Stomach (tissue), 9 donors: Measurements from ENCODE around the gene USP40. TPM values are rescaled to one million over a fixed set of nuclear protein-coding genes. Genes with fewer than 3 reads are reported as not detected.

Experiments
- DNase-seq, 2 donors: peaks; one replicate each; pipeline versions ENCODE4 v3.0.0 to v3.0.0-alpha.2; 2013 to 2019
- H3K27ac ChIP-seq, 5 donors: fragments of 200-600 bp in 4 of 5; sonication (generic) in 4 of 5; one replicate each; pipeline ENCODE4 v1.5.1; 2013 to 2019; ENCODE audit warnings: mild to moderate bottlenecking in 1 of 5, moderate library complexity in 1 of 5
- H3K27me3 ChIP-seq, 3 donors: fragments of 200-600 bp; sonication (generic); one replicate each; pipeline ENCODE4 v1.5.1; 2017 to 2019; ENCODE audit warnings: mixed run types in 1 of 3
- H3K36me3 ChIP-seq, 4 donors: fragments of 200-600 bp; sonication (generic); 1 replicate in 3 of 4; 2 replicates in 1 of 4; pipeline ENCODE4 v1.5.1; 2016 to 2019
- H3K4me1 ChIP-seq, 4 donors: fragments of 200-600 bp; sonication (generic); one replicate each; pipeline ENCODE4 v1.5.1; 2016 to 2019
- H3K4me3 ChIP-seq, 4 donors: fragments of 200-600 bp; sonication (generic) in 3 of 4; one replicate each; pipeline ENCODE4 v1.5.1; 2016 to 2019; ENCODE audit warnings: mild to moderate bottlenecking in 1 of 4
- H3K9me3 ChIP-seq, 4 donors: fragments of 200-600 bp; sonication (generic); one replicate each; pipeline ENCODE4 v1.5.1; 2016 to 2019
- CTCF ChIP-seq, 7 experiments: fragments of 450-650 bp in 4 of 7; fragments of 200-600 bp in 3 of 7; sonication (generic) in 3 of 7; IDR thresholded peaks; one replicate each; pipeline ENCODE4 v1.5.1; 2016 to 2019; ENCODE audit warnings: antibody characterized with exemption in 7 of 7, control low read depth in 2 of 7, mild to moderate bottlenecking in 1 of 7
- EP300 ChIP-seq: sonication (generic); formaldehyde crosslinking; IDR thresholded peaks from one replicate; pipeline ENCODE4 v1.6.1; 2017; ENCODE audit warnings: antibody characterized with exemption
- POLR2A ChIP-seq, 4 donors: fragments of 450-650 bp; IDR thresholded peaks; one replicate each; pipeline ENCODE4 v1.6.1; 2016; ENCODE audit warnings: antibody characterized with exemption in 4 of 4, control low read depth in 2 of 4, mild to moderate bottlenecking in 1 of 4, moderate library complexity in 1 of 4
- POLR2AphosphoS5 ChIP-seq, 3 donors: sonication (generic); formaldehyde crosslinking; IDR thresholded peaks; one replicate each; pipeline ENCODE4 v1.6.1; 2016; ENCODE audit warnings: antibody characterized with exemption in 3 of 3
- WGBS, 5 donors: extraction: QIAGEN DNeasy Blood & Tissue Kit in 3 of 5; methylation state at CpG; one replicate each; pipeline versions ENCODE4 v1.1.5 to v1.1.7; 2013 to 2018; 5-methylcytosine and 5-hydroxymethylcytosine counted together
- intact Hi-C: fragments of 100-400 bp; cut with DNase I; formaldehyde crosslinking; loops from one replicate; pipeline ENCODE4 v1.15.1; 2023; ENCODE audit warnings: low total_unique reads
- polyA plus RNA-seq, 3 donors: library from polyadenylated mRNA; stranded (reverse); fragments of 200-250 nt; gene quantifications; one replicate each; pipeline ENCODE4 v1.2.3, GENCODE V29; 2013
- total RNA-seq, 5 donors: library from RNA; depleted of rRNA; stranded (reverse); fragments of >200 nt; gene quantifications; one replicate each; pipeline versions ENCODE4 v1.1.0 to v1.2.3, GENCODE V29; 2014 to 2016
- donor health status: healthy with polysubstance abuse.
- donor health status: Bipolar disorder and iron deficiency.
- donor health status: healthy.

Gene USP40
- total and polyA plus RNA-seq, 8 donors: 14.5 to 186 (median 31.3) TPM

DNA sequence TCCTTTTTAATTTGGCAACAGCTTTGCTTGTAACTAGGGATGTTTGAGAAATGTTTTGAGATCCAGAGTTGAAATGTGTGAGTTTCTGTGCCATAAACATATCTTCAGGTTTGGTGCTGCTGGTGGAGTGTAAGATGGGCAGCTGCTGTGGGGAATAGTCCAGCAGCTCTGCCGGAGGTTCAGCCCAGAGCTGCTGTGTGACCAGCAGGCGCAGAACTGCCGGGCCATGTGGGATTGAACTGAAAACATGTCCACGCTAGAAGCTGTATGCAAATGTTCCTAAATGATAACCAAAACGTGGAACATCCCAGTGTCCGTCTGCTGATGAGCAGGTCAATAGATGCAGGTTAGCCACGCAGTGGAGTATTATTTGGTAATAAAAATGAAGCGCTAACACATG lies 112.7 kb downstream of the USP40 start:
- Histone ChIP-seq H3K27ac (peak overlapping the region in 3 of 5 donors; percentile 9 to 49 (median 37)), H3K4me1 (peaks cover 0 to 20% (median 7%) of the 10 kb centered on the region in 4 donors), H3K27me3 (no peaks in the 10 kb centered on the region), H3K4me3 (no peak overlapping the region), H3K9me3 (no peaks in the 10 kb centered on the region), H3K36me3 (peaks cover 96 to 100% (median 100%) of the 10 kb centered on the region in 4 donors)
- no peak for DNase-seq
- 80 to 92% (median 82%) methylated on average over 8 of the region's 8 CpGs for WGBS, 5 donors
- TF ChIP-seq EP300 (no peak), POLR2A (IDR thresholded peaks at IDR 0.05) (no peak), POLR2AphosphoS5 (IDR thresholded peaks at IDR 0.05) (no peak), CTCF (IDR thresholded peaks at IDR 0.05) (no peak)
- intact Hi-C loops: no loop called here

DNA sequence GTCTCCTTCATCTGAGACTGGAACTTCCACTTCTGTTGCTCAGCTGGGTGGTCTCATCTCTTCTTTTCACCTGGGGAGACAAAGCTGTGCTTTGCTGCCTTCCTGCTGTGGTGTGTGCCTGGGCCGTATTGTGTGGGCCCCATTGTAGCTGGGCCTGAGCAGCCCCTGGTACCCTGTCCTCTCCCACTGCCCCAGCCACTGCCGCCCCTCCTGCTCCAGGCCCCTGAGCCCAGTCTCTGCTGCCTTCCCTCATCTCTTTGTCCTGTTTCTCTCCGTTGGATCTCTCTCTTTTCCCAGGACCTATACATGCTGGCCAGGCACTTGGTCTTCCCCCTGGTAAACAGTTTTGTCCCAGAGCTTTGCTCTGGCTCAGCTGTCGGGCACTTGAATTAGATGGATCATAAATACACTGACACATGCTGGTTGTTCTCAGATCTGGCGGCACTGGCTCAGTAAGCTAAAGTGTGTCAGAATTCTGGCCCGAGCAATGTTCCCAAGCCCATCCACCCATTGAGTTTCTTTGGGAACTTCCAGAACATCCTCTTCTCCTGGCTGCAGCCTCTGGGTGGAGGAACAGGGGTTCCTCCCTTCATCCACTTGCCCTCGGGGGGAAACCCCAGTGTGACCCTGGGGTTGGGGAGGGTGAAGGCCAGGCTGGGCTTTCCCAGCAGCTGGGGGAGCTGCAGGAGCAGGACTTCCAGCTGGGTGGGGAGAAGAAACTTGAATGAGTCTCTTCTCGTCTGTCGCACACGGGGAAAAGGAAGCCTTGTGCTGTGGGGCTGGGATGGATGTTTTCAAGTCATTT lies 113.3 kb downstream of the USP40 start:
- 69 to 82% (median 73%) methylated on average over 10 of the region's 10 CpGs for WGBS, 5 donors
- intact Hi-C loops: no loop called here
- no peak for DNase-seq
- Histone ChIP-seq H3K36me3 (peaks cover 96 to 100% (median 100%) of the 10 kb centered on the region in 4 donors), H3K4me3 (no peak overlapping the region), H3K27ac (peak overlapping the region in 4 of 5 donors; percentile 9 to 49 (median 26)), H3K27me3 (no peaks in the 10 kb centered on the region), H3K4me1 (peaks cover 4 to 25% (median 13%) of the 10 kb centered on the region in 4 donors), H3K9me3 (no peaks in the 10 kb centered on the region)
- TF ChIP-seq POLR2AphosphoS5 (IDR thresholded peaks at IDR 0.05): no peak
- no peak for TF ChIP-seq POLR2A (IDR thresholded peaks at IDR 0.05)
- no peak for TF ChIP-seq EP300
- no peak for TF ChIP-seq CTCF (IDR thresholded peaks at IDR 0.05)

DNA sequence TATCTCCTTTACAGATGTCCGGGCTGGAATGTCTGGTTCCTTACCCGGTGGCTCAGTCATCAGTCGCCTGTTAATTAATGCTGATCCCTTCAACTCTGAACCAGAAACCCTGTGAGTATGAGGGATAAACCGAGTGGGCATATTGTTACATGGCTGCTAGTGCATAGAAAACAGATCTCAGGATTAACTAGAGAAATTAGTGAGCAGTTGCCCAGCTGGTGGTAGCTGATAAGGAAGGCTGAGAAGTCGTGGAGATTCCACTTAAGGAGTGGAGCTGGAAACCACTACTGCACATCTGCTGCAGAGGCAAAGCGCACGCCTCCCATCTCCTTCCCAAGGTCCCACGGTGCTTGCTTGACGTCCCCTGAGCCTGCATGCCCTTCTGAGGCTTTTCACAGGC lies 114.6 kb downstream of the USP40 start:
- Histone ChIP-seq H3K4me3 (no peak overlapping the region), H3K9me3 (no peaks in the 10 kb centered on the region), H3K27me3 (no peaks in the 10 kb centered on the region), H3K4me1 (peaks cover 13 to 39% (median 25%) of the 10 kb centered on the region in 4 donors), H3K27ac (peak overlapping the region in 1 of 5 donors; percentile 9), H3K36me3 (peaks cover 96 to 100% (median 100%) of the 10 kb centered on the region in 4 donors)
- intact Hi-C loops: no loop called here
- 66 to 81% (median 76%) methylated on average over 9 of the region's 9 CpGs for WGBS, 5 donors
- TF ChIP-seq CTCF (IDR thresholded peaks at IDR 0.05) (no peak), POLR2AphosphoS5 (IDR thresholded peaks at IDR 0.05) (no peak), POLR2A (IDR thresholded peaks at IDR 0.05) (no peak), EP300 (no peak)
- no peak for DNase-seq

DNA sequence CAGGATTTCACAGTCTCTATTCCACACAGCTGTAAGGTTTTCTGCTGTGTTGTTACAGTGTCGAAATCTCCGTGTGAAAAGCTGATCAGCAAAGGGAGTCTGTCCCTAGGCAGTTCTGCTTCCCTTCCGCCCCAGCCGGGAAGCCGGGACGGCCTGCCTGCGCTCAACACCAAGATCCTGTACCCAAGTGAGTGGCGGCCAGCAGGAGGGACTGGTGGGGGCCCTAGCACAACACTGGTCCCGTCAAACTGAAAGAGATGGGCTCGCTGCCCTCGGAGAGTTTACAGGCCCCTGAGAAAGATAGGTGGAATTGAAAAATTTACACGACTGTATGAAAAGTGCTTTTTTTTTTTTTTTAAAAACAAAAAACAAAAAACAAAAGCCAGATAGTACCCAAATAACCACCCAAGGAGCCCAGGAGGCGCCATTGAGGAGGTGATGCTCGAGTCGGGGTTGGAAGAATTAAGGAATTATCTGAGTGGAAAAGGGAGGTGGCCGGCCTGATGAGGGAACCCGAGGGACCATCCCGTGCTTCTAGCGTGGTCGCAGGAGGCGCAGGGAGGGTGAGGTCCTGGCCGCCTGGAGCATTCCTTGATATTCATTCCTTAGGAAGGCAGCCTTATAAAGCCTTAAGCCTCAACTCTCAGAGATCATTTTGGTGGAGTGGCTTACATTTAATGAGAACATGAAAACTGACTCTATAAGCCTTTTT lies 115.6 kb downstream of the USP40 start:
- TF ChIP-seq POLR2AphosphoS5 (IDR thresholded peaks at IDR 0.05) (no peak), CTCF (IDR thresholded peaks at IDR 0.05) (no peak), POLR2A (IDR thresholded peaks at IDR 0.05) (no peak), EP300 (no peak)
- peaks cover 97 to 100% (median 100%) of the 10 kb centered on the region in 4 donors for H3K36me3 ChIP-seq
- WGBS, 5 donors: 85 to 92% (median 87%) methylated on average over 22 of the region's 22 CpGs

More for the DNA sequence above, 115.6 kb downstream of the USP40 start:
- Histone ChIP-seq H3K9me3 (no peaks in the 10 kb centered on the region), H3K27me3 (no peaks in the 10 kb centered on the region), H3K4me1 (peaks cover 18 to 48% (median 26%) of the 10 kb centered on the region in 4 donors), H3K4me3 (no peak overlapping the region), H3K27ac (no peak overlapping the region)
- intact Hi-C loops: no loop called here
- no peak for DNase-seq
